ENCODE data around the gene TEP1. TPM values are rescaled to one million over a fixed set of nuclear protein-coding genes. Genes with fewer than 3 reads are reported as not detected.

The TEP1 gene
- total RNA-seq, 1 experiment from 2014 or later = 17.1 TPM

DNA sequence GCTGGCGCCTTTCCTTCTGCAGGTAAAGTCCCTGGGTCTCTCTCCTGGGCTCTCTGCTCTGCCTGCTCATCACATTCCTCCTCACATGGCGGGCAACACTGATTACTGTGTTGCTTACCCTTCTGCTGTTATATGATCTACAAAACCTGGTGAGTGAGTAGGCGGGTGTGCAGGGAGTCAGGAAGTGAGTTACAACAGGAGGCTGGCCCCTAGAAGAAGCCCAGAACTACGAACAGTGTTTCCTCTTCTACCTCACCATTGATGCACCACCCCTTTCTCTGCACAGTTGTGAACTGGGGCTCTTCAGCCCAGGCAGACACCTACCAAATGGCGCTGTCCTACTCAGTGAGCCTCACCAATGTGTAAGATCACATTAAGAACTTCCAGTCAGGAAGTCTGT, 27.6 kb upstream of the TEP1 start:
- ChIA-PET POLR2A (no interaction called here), CTCF (no interaction called here)
- in situ Hi-C loops (cut with HindIII; ENCODE audit: low pct_unique_long_range_greater_than_20kb, low sequenced_read_pairs) (no loop called here), intact Hi-C loops (cut with micrococcal nuclease; ENCODE audit: unreplicated experiment) (no loop called here)
- no peaks in the 10 kb centered on the region for H3K4me1 ChIP-seq (ENCODE audit: control insufficient read depth, insufficient read depth, low read length)
- no peaks in the 10 kb centered on the region; the same call in none of the 2 replicates for H3K36me3 ChIP-seq (ENCODE audit: control insufficient read depth, insufficient read depth, low read length)
- TF ChIP-seq TCF7L2 (IDR thresholded peaks at IDR 0.05; ENCODE audit: low read depth, low read length) (no peak), SIN3A (IDR thresholded peaks at IDR 0.05; ENCODE audit: borderline replicate concordance, insufficient read depth, low read depth, low read length) (no peak), POLR2AphosphoS5 (IDR thresholded peaks at IDR 0.05; ENCODE audit: low read depth, low read length) (no peak)
- TF ChIP-seq, protein P1, sequence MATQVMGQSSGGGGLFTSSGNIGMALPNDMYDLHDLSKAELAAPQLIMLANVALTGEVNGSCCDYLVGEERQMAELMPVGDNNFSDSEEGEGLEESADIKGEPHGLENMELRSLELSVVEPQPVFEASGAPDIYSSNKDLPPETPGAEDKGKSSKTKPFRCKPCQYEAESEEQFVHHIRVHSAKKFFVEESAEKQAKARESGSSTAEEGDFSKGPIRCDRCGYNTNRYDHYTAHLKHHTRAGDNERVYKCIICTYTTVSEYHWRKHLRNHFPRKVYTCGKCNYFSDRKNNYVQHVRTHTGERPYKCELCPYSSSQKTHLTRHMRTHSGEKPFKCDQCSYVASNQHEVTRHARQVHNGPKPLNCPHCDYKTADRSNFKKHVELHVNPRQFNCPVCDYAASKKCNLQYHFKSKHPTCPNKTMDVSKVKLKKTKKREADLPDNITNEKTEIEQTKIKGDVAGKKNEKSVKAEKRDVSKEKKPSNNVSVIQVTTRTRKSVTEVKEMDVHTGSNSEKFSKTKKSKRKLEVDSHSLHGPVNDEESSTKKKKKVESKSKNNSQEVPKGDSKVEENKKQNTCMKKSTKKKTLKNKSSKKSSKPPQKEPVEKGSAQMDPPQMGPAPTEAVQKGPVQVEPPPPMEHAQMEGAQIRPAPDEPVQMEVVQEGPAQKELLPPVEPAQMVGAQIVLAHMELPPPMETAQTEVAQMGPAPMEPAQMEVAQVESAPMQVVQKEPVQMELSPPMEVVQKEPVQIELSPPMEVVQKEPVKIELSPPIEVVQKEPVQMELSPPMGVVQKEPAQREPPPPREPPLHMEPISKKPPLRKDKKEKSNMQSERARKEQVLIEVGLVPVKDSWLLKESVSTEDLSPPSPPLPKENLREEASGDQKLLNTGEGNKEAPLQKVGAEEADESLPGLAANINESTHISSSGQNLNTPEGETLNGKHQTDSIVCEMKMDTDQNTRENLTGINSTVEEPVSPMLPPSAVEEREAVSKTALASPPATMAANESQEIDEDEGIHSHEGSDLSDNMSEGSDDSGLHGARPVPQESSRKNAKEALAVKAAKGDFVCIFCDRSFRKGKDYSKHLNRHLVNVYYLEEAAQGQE (IDR thresholded peaks at IDR 0.05; ENCODE audit: insufficient read depth in 1 of 2, low read depth in 2 of 2, low read length in 1 of 2) = no peak
- TF ChIP-seq, protein P2, sequence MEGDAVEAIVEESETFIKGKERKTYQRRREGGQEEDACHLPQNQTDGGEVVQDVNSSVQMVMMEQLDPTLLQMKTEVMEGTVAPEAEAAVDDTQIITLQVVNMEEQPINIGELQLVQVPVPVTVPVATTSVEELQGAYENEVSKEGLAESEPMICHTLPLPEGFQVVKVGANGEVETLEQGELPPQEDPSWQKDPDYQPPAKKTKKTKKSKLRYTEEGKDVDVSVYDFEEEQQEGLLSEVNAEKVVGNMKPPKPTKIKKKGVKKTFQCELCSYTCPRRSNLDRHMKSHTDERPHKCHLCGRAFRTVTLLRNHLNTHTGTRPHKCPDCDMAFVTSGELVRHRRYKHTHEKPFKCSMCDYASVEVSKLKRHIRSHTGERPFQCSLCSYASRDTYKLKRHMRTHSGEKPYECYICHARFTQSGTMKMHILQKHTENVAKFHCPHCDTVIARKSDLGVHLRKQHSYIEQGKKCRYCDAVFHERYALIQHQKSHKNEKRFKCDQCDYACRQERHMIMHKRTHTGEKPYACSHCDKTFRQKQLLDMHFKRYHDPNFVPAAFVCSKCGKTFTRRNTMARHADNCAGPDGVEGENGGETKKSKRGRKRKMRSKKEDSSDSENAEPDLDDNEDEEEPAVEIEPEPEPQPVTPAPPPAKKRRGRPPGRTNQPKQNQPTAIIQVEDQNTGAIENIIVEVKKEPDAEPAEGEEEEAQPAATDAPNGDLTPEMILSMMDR (IDR thresholded peaks at IDR 0.05) = no peak
- ATAC-seq (no peak), DNase-seq (ENCODE audit: low read depth, low spot score) (no peak)
- H3K4me3 ChIP-seq (ENCODE audit: low read depth in 2 of 2, low read length in 2 of 2) = no peak overlapping the region
- BruUV-seq (replicated peaks) = no TSS peak
- no peaks in the 10 kb centered on the region for H3K9me3 ChIP-seq (ENCODE audit: control insufficient read depth, insufficient read depth, low read depth, low read length)
- no peak overlapping the region for H3K27ac ChIP-seq (ENCODE audit: low read length)
- H3K27me3 ChIP-seq (ENCODE audit: control insufficient read depth, insufficient read depth, low read length) = no peaks in the 10 kb centered on the region

DNA sequence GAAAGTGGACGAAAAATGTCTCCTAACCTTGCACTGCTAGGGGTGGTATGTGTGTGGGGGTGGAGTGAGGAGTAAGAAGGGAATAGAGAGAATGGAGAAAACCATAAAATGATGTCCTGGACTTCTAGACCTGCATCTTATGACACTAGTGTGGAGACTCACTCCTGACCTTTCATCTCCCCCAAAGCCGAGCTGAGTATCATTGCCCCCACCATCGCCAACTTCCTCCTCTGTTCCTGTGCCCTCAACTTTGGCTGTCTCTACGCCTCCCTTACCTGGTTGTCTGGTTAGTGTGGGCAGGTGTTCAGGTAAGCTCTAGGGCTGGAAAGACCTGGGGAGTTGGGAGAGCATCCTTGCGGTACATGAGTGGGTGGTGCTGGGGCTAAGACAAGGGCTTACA, 27.2 kb upstream of the TEP1 start:
- in situ Hi-C loops (cut with HindIII; ENCODE audit: low pct_unique_long_range_greater_than_20kb, low sequenced_read_pairs) (no loop called here), intact Hi-C loops (cut with micrococcal nuclease; ENCODE audit: unreplicated experiment) (no loop called here)
- Histone ChIP-seq H3K9me3 (ENCODE audit: control insufficient read depth, insufficient read depth, low read depth, low read length) (no peaks in the 10 kb centered on the region), H3K27ac (ENCODE audit: low read length) (no peak overlapping the region), H3K4me3 (ENCODE audit: low read depth in 2 of 2, low read length in 2 of 2) (no peak overlapping the region), H3K36me3 (ENCODE audit: control insufficient read depth, insufficient read depth, low read length) (no peaks in the 10 kb centered on the region), H3K4me1 (ENCODE audit: control insufficient read depth, insufficient read depth, low read length) (no peaks in the 10 kb centered on the region), H3K27me3 (ENCODE audit: control insufficient read depth, insufficient read depth, low read length) (no peaks in the 10 kb centered on the region)
- no TSS peak for BruUV-seq (replicated peaks)
- TF ChIP-seq, protein P2 (IDR thresholded peaks at IDR 0.05) = no peak
- no peak for TF ChIP-seq TCF7L2 (IDR thresholded peaks at IDR 0.05; ENCODE audit: low read depth, low read length)
- TF ChIP-seq, protein P1 (IDR thresholded peaks at IDR 0.05; ENCODE audit: insufficient read depth in 1 of 2, low read depth in 2 of 2, low read length in 1 of 2) = no peak
- no peak for ATAC-seq
- ChIA-PET POLR2A (no interaction called here), CTCF (no interaction called here)
- DNase-seq (ENCODE audit: low read depth, low spot score) = no peak
